GM12873 (cell line): ENCODE measurements around the gene DPYSL4.

Experiments
- TF ChIP-seq, protein P1 (sequence below): IDR thresholded peaks from 2 replicates; pipeline ENCODE4 v1.5.1; 2012; ENCODE audit warnings: low read depth, mild to moderate bottlenecking, moderate library complexity, low read length, control low read depth; ENCODE audit not compliant: insufficient read depth; ENCODE audit errors: missing control alignments

Gene DPYSL4

GRCh38 chr10:132141076-132141475 is 45.7 kb upstream of the DPYSL4 start:
- TF ChIP-seq, protein P1, sequence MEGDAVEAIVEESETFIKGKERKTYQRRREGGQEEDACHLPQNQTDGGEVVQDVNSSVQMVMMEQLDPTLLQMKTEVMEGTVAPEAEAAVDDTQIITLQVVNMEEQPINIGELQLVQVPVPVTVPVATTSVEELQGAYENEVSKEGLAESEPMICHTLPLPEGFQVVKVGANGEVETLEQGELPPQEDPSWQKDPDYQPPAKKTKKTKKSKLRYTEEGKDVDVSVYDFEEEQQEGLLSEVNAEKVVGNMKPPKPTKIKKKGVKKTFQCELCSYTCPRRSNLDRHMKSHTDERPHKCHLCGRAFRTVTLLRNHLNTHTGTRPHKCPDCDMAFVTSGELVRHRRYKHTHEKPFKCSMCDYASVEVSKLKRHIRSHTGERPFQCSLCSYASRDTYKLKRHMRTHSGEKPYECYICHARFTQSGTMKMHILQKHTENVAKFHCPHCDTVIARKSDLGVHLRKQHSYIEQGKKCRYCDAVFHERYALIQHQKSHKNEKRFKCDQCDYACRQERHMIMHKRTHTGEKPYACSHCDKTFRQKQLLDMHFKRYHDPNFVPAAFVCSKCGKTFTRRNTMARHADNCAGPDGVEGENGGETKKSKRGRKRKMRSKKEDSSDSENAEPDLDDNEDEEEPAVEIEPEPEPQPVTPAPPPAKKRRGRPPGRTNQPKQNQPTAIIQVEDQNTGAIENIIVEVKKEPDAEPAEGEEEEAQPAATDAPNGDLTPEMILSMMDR = no peak

- TF ChIP-seq, protein P1 = no peak
Observed at GRCh38 chr10:132141526-132142395, 45.0 kb upstream of the DPYSL4 start.

- TF ChIP-seq, protein P1 = peak; percentile 71
Observed at GRCh38 chr10:132142396-132143161, 44.2 kb upstream of the DPYSL4 start.

DNA sequence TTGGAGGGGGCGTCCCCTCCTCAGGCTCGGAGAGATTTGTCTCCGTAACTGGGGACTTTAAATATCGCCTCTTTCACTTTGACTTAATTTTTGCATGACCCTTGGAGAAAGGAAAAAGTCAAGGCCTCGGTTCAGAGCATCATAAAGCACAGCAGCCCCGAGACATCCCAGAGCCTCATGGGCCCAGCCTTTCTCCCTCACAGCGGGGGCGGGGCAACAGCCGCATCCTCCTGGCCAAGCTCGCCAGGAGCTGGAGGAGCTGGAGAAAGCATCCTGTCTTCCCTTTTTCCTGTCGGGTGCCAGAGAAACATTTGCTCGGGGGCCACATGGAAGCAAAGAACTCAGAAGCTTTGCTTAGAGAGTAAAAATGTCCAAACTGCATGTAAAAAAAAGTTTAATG is 43.6 kb upstream of the DPYSL4 start:
- TF ChIP-seq, protein P1 = no peak

- TF ChIP-seq, protein P1 = no peak
Observed at GRCh38 chr10:132144086-132144485, 42.7 kb upstream of the DPYSL4 start.

DNA sequence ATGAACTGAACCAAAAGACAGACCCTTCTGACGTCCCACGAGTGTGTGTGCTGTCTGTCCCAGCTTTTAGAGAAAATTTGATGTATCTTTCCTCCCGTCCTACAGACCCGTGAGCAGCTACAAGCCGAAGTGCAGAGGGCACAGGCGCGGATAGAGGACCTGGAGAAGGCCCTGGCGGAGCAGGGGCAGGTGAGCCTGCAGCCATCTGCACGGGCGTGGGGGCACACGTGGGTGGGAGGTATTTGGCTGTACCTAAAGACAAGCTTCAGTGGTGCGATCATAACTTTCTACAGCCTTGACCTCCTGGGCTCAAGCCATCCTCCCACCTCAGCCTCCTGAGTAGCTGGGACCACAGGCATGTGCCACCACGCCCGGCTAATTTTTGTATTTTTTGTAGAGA is 41.7 kb upstream of the DPYSL4 start:
- TF ChIP-seq, protein P1 = no peak

DNA sequence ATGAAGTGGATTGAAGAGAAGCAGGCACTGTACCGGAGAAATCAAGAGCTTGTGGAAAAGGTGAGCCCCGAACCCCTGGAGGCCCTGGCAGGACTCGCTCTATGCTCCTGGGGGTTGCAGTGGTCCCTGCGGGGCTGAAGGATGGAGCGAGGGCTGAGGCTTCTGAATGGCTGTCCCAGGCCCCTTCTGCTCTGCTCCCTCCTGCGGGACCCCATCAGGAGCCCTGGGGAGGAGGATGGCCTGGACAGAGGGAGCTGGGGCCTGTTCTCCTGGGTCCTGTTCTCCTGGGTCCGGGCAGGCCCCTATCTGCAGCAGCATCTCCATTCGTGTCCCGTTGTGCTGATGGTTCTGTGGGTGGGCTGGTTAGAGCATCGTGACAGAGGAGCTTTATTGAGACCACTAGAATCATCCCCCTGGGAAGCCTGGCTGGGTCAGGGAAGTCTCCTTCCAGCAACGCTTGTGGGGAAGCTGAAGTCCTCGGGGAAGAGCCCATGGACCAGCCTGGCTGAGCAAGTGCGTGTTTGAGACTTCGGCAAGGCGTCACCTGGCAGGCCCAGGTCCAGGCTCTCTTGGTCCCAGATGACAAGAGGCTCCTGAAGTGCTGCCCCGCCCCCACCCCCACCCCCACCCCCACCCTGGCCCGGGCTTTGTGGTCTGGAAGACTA is 41.1 kb upstream of the DPYSL4 start:
- TF ChIP-seq, protein P1 = no peak
